ENCODE data around the gene CYP2E1. TPM values are rescaled to one million over a fixed set of nuclear protein-coding genes. Genes with fewer than 3 reads are reported as not detected.

Gene CYP2E1
- 1 to 10 TPM in 3 of 4 donors, under 1 TPM in 1; 0.57 to 3.0 (median 1.8) TPM for total RNA-seq
- 1 to 10 TPM in 1 of 3 donors, under 1 TPM in 2; 0.25 to 1.3 (median 0.41) TPM for polyA plus RNA-seq
- long read RNA-seq, donor 1 = 0 reads
- long read RNA-seq, donor 2, partial matches to known transcripts = 0 of 3 reads
- long read RNA-seq, donor 2, other reads (novel, unspliced or antisense) = 3 of 3 reads

DNA sequence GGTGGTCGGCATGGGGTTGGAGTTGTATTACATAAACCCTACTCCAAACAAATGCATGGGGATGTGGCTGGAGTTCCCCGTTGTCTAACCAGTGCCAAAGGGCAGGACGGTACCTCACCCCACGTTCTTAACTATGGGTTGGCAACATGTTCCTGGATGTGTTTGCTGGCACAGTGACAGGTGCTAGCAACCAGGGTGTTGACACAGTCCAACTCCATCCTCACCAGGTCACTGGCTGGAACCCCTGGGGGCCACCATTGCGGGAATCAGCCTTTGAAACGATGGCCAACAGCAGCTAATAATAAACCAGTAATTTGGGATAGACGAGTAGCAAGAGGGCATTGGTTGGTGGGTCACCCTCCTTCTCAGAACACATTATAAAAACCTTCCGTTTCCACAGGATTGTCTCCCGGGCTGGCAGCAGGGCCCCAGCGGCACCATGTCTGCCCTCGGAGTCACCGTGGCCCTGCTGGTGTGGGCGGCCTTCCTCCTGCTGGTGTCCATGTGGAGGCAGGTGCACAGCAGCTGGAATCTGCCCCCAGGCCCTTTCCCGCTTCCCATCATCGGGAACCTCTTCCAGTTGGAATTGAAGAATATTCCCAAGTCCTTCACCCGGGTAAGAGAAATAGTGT is at the start of gene CYP2E1:
Gene CYP2E1, plus strand, starts transcription at position 407 of the 632 bp plus-strand sequence. Its CDS starts 33 bp downstream, at position 440.
- H3K9me3 ChIP-seq = peaks cover 11% of the 10 kb centered on the region
- DNase-seq (no peak), ATAC-seq (no peak)
- H3K27me3 ChIP-seq (ENCODE audit: insufficient read depth in 3 of 3, low read length in 2 of 3) = peaks cover 0 to 44% (median 14%) of the 10 kb centered on the region in 3 donors
- WGBS, 3 donors = 62 to 71% (median 62%) methylated on average over 16 of the region's 16 CpGs
- no peak within 1 kb of the TSS for H3K27ac ChIP-seq
- intact Hi-C loops (cut with DNase I) = no loop called here
- TF ChIP-seq, protein P1, sequence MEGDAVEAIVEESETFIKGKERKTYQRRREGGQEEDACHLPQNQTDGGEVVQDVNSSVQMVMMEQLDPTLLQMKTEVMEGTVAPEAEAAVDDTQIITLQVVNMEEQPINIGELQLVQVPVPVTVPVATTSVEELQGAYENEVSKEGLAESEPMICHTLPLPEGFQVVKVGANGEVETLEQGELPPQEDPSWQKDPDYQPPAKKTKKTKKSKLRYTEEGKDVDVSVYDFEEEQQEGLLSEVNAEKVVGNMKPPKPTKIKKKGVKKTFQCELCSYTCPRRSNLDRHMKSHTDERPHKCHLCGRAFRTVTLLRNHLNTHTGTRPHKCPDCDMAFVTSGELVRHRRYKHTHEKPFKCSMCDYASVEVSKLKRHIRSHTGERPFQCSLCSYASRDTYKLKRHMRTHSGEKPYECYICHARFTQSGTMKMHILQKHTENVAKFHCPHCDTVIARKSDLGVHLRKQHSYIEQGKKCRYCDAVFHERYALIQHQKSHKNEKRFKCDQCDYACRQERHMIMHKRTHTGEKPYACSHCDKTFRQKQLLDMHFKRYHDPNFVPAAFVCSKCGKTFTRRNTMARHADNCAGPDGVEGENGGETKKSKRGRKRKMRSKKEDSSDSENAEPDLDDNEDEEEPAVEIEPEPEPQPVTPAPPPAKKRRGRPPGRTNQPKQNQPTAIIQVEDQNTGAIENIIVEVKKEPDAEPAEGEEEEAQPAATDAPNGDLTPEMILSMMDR (IDR thresholded peaks at IDR 0.05) = no peak
- peak within 1 kb of the TSS; percentile 50 for H3K4me3 ChIP-seq
- H3K4me1 ChIP-seq = no peaks in the 10 kb centered on the region
- H3K36me3 ChIP-seq (ENCODE audit: insufficient read depth in 1 of 2, low read depth in 1 of 2) = no peaks in the 10 kb centered on the region

DNA sequence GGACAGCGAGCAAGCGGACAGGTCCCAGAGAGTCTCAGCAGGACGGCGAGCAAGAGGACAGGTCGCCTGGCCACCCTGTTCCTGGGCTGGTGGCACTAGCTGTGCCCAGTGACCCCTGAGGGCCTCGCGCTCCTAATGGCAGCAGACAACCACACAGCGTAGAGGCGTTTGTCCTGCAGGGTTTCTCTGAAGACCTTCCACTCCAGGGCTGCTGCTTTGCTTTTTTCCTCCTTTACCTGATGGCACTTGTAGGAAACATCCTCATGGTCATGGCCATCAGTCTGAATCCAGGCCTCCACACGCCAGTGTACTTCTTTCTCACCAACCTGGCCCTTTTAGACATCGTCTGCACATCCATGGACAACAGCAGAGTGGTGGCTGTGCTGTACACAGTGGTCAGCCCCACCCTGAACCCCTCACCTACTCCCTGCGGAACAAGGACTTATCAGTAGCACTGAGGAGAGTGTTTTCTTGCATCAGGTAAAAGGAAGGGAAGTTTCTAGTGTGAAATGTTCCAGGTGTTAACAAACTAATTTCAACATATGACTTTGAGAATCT is 46.0 kb upstream of the CYP2E1 start:
- Histone ChIP-seq H3K9me3 (peaks cover 38% of the 10 kb centered on the region), H3K4me1 (no peaks in the 10 kb centered on the region), H3K36me3 (ENCODE audit: insufficient read depth in 1 of 2, low read depth in 1 of 2) (no peaks in the 10 kb centered on the region), H3K27me3 (ENCODE audit: insufficient read depth in 3 of 3, low read length in 2 of 3) (no peaks in the 10 kb centered on the region), H3K4me3 (no peak overlapping the region), H3K27ac (no peak overlapping the region)
- WGBS, 3 donors = 83 to 90% (median 88%) methylated on average over 10 to 12 of the region's 12 CpGs
- DNase-seq = no peak
- no peak for ATAC-seq
- intact Hi-C loops (cut with DNase I) = no loop called here
- TF ChIP-seq, protein P1 (IDR thresholded peaks at IDR 0.05) = no peak

DNA sequence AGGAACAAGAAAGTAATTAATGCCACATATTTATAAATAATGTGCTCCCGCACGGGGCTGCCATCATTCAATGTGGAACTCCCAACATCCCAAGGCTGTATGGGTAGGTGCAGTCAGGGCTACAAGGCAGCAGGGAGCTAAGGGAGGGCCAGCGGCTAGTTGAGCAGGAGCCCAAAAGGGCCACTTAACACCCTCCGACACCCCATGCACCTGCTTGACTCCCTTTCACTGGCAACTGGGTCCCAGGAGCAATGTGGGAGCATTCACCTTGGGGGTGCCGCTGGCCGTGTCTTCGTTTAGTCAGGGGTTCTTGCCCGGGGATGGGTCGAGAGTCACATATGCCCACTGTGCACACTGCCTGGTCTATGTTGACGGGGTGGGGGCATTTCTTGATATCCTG is 45.5 kb upstream of the CYP2E1 start:
- 83 to 90% (median 85%) methylated on average over 10 of the region's 10 CpGs for WGBS, 3 donors
- DNase-seq = no peak

DNA sequence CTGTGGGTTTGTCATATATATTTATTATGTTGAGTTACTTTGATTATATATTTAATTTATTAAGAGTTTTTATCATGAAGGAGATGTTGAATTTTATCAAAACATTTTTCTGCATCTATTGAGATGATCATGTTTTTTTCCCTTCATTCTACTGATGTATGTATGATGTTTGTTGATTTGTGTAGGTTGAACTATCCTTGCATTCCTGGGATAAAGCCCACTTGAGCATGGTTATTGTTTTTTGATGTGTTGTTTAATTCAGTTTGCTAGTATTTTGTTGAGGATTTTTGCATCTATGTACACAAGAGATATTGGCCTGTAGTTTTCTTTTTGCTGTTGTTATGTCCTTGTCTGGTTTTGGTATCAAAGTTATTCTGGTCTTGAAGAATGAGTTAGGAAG is 42.3 kb upstream of the CYP2E1 start:
- H3K27me3 ChIP-seq (ENCODE audit: insufficient read depth in 3 of 3, low read length in 2 of 3) = no peaks in the 10 kb centered on the region
- intact Hi-C loops (cut with DNase I) = no loop called here
- H3K4me3 ChIP-seq = no peak overlapping the region

More for the DNA sequence above, 45.5 kb upstream of the CYP2E1 start:
- H3K9me3 ChIP-seq = peaks cover 43% of the 10 kb centered on the region
- H3K4me1 ChIP-seq = no peaks in the 10 kb centered on the region
- H3K36me3 ChIP-seq (ENCODE audit: insufficient read depth in 1 of 2, low read depth in 1 of 2) = no peaks in the 10 kb centered on the region
- H3K27ac ChIP-seq = no peak overlapping the region
- intact Hi-C loops (cut with DNase I) = no loop called here
- no peak overlapping the region for H3K4me3 ChIP-seq
- no peaks in the 10 kb centered on the region for H3K27me3 ChIP-seq (ENCODE audit: insufficient read depth in 3 of 3, low read length in 2 of 3)
- ATAC-seq = no peak
- TF ChIP-seq, protein P1 (IDR thresholded peaks at IDR 0.05) = no peak

More for the DNA sequence above, 42.3 kb upstream of the CYP2E1 start:
- ATAC-seq (no peak), DNase-seq (no peak)
- H3K9me3 ChIP-seq = peaks cover 50% of the 10 kb centered on the region
- H3K27ac ChIP-seq = no peak overlapping the region
- H3K4me1 ChIP-seq = no peaks in the 10 kb centered on the region
- H3K36me3 ChIP-seq (ENCODE audit: insufficient read depth in 1 of 2, low read depth in 1 of 2) = no peaks in the 10 kb centered on the region
- TF ChIP-seq, protein P1 (IDR thresholded peaks at IDR 0.05) = no peak

All from psoas muscle (tissue), 8 donors.